Thyroid gland (tissue), 4 donors: Measurements from ENCODE around the gene GRB7. TPM values are rescaled to one million over a fixed set of nuclear protein-coding genes. Genes with fewer than 3 reads are reported as not detected.
A peak's percentile ranks its signal among the peaks of the same experiment; 100 is the strongest.
"Not testable (repeated sequence)": the region's sequence is repeated elsewhere in the genome, so short reads cannot be mapped to it uniquely, and the experiment has no call there.

ENCODE experiments used
- DNase-seq, 2 donors: peaks; one replicate each; pipeline ENCODE4 v3.0.0-alpha.2; 2019
- H3K27ac ChIP-seq, 3 donors: fragments of 200-600 bp; sonication (generic); 1 replicate in 2 of 3; 2 replicates in 1 of 3; pipeline ENCODE4 v1.5.1; 2016 to 2019; ENCODE audit warnings: mild to moderate bottlenecking in 1 of 3, moderate library complexity in 1 of 3
- H3K27me3 ChIP-seq: fragments of 200-600 bp; sonication (generic); one replicate; pipeline ENCODE4 v1.5.1; 2019
- H3K36me3 ChIP-seq, 2 donors: fragments of 200-600 bp; sonication (generic); one replicate each; pipeline ENCODE4 v1.5.1; 2016 to 2019
- H3K4me1 ChIP-seq, 2 donors: fragments of 200-600 bp; sonication (generic); one replicate each; pipeline ENCODE4 v1.5.1; 2017 to 2019
- H3K4me3 ChIP-seq, 3 donors: fragments of 200-600 bp; sonication (generic); replicated peaks in 1 of 3; 1 replicate in 2 of 3; 2 replicates in 1 of 3; pipeline ENCODE4 v1.5.1; 2016; ENCODE audit warnings: mild to moderate bottlenecking in 1 of 3
- H3K9me3 ChIP-seq: fragments of 200-600 bp; sonication (generic); one replicate; pipeline ENCODE4 v1.5.1; 2017
- POLR2A ChIP-seq, 2 donors: fragments of 450-650 bp; IDR thresholded peaks; one replicate each; pipeline ENCODE4 v1.6.1; 2017; ENCODE audit warnings: antibody characterized with exemption in 2 of 2, mild to moderate bottlenecking in 2 of 2, moderate library complexity in 1 of 2
- WGBS, 2 donors: methylation state at CpG; one replicate each; pipeline ENCODE4 v1.1.5; 2017; 5-methylcytosine and 5-hydroxymethylcytosine counted together
- intact Hi-C: fragments of 100-400 bp; cut with DNase I; formaldehyde crosslinking; loops from one replicate; pipeline ENCODE4 v1.15.1; 2023
- total RNA-seq, 4 donors: library from RNA; depleted of rRNA; stranded (reverse); fragments of >200 nt; gene quantifications; one replicate each; pipeline ENCODE4 v1.2.3, GENCODE V29; 2016
- TF ChIP-seq, protein P1 (sequence below), 6 experiments: fragments of 200-600 bp in 3 of 6; fragments of 450-650 bp in 3 of 6; sonication (generic) in 3 of 6; IDR thresholded peaks; one replicate each; pipeline ENCODE4 v1.5.1; 2016 to 2019; ENCODE audit warnings: antibody characterized with exemption in 6 of 6, mild to moderate bottlenecking in 2 of 6, inconsistent platforms in 1 of 6, moderate library complexity in 1 of 6

GRB7 gene
- total RNA-seq, 4 donors from 2014 or later = 7.1 to 14.0 (median 8.7) TPM

- DNase-seq = no peak
- Histone ChIP-seq H3K9me3 (no peaks in the 10 kb centered on the region), H3K4me3 (no peak overlapping the region), H3K4me1 (peaks cover 14 to 16% of the 10 kb centered on the region in 2 donors), H3K27ac (no peak overlapping the region), H3K36me3 (peaks cover 0 to 14% of the 10 kb centered on the region in 2 donors), H3K27me3 (no peaks in the 10 kb centered on the region)
- WGBS, 2 donors = 86 to 92% methylated on average over 5 to 6 of the region's 7 CpGs
- TF ChIP-seq, protein P1, sequence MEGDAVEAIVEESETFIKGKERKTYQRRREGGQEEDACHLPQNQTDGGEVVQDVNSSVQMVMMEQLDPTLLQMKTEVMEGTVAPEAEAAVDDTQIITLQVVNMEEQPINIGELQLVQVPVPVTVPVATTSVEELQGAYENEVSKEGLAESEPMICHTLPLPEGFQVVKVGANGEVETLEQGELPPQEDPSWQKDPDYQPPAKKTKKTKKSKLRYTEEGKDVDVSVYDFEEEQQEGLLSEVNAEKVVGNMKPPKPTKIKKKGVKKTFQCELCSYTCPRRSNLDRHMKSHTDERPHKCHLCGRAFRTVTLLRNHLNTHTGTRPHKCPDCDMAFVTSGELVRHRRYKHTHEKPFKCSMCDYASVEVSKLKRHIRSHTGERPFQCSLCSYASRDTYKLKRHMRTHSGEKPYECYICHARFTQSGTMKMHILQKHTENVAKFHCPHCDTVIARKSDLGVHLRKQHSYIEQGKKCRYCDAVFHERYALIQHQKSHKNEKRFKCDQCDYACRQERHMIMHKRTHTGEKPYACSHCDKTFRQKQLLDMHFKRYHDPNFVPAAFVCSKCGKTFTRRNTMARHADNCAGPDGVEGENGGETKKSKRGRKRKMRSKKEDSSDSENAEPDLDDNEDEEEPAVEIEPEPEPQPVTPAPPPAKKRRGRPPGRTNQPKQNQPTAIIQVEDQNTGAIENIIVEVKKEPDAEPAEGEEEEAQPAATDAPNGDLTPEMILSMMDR (IDR thresholded peaks at IDR 0.05) = no peak
- no peak for TF ChIP-seq POLR2A (IDR thresholded peaks at IDR 0.05)
- intact Hi-C loops = no loop called here
These were observed 8.4 kb downstream of the GRB7 start for GRCh38 chr17:39746145-39746461.

DNA sequence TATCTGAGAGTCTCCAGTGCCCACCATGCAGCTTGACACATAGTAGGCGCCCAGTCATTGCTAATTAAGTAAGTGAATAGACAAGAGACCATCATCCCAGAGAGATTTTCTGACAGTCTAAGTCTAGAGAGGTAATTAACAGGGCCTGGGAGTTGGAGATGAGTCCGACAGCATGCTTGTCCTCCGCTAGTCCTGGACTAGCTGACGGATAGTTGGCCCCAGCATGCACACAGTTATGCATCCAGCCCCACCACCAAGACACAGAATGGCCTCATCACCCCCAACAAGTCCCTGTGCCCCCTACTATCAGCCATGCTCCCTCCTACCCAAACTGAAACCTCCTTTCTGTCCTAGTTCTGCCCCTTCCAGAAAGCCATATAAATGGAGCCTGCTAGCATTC lies 10.0 kb downstream of the GRB7 start:
- intact Hi-C loops = no loop called here
- no peaks in the 10 kb centered on the region for H3K27me3 ChIP-seq
- H3K4me3 ChIP-seq = no peak overlapping the region
- H3K27ac ChIP-seq = no peak overlapping the region
- H3K9me3 ChIP-seq = no peaks in the 10 kb centered on the region
- H3K36me3 ChIP-seq = peaks cover 0 to 14% of the 10 kb centered on the region in 2 donors
- H3K4me1 ChIP-seq = peaks cover 21 to 26% of the 10 kb centered on the region in 2 donors
- no peak for DNase-seq
- WGBS, 2 donors = 96 to 97% methylated on average over 3 to 4 of the region's 4 CpGs
- TF ChIP-seq, protein P1 (IDR thresholded peaks at IDR 0.05) = no peak
- TF ChIP-seq POLR2A (IDR thresholded peaks at IDR 0.05) = no peak

DNA sequence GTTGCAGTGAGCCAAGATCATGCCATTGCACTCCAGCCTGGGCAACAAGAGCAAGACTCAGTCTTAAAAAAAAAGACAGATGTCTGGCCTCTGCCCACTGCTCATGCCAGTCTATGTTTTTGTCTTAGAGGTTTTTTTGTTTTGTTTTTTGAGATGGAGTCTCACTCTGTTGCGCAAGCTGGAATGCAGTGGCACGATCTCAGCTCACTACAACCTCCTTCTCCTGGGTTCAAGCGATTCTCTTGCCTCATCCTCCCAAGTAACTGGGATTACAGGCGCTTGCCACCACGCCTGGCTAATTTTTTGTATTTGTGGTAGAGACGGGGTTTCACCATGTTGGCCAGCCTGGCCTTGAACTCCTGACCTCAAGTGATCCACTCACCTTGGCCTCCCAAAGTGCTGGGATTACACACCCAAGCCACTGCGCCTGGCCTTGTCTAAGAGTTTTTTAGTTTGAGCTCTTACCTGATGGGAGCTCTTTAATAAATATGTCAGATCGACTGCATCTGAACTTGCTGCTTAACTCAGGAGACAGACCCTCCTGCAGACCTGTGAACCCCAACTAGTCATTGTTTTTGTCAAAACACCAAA lies 10.8 kb downstream of the GRB7 start:
- intact Hi-C loops, H3K9me3 ChIP-seq, H3K4me3 ChIP-seq, H3K27ac ChIP-seq, DNase-seq, H3K27me3 ChIP-seq: not testable (repeated sequence)
- Histone ChIP-seq H3K36me3 (peaks cover 0 to 14% of the 10 kb centered on the region in 2 donors), H3K4me1 (peaks cover 25 to 33% of the 10 kb centered on the region in 2 donors)
- WGBS, 2 donors = 92 to 94% methylated on average over 8 of the region's 8 CpGs

DNA sequence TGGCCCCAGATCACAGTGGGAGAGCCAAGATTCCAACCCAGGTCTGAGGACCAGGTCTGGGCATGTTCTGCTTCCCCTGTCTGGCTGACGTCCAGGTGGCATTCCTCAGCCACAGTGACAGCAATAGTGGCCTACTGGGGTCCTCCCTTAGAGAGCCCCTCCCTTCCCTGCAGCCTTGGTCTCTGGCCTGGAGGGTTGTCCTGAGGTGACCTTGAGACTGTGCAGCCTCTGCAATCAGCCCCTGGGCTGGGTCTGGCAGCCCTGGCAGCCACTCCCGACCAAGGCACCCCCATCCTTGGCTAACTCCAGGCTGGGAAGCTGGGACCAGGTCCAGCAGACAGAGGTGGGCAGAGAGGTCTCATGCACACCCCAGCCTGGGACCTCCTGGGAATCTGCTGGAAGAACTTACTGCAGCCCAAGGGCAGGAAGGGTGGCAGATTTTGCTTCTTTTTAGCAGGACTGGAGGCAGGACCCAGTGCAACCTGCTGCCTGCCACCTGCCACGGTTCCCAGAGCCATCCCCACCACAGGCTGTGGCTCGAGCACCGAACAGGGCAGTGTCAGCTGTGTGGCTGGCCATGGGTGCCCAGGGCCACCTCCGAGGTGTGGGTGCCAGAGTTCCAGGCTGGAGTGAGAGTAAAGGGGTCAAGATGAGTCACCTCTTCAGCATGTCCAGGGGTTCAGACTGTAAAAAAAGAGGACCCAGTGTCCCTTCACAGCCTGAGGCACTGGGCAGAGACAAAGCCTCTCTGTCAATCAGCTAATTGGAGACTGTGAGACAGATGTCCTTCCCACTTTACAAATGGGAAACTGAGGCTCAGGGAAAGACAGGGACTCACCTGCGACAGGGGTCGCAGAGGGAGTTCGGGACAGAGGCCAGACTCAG lies 12.6 kb downstream of the GRB7 start:
- peak overlapping the region; percentile 54 to 68 (median 59) for H3K27ac ChIP-seq
- no peak overlapping the region for H3K4me3 ChIP-seq
- intact Hi-C loops = loop anchor here (5.0 kb wide), 1 partner anchor 128 kb away; no protein-coding TSS in a partner anchor
- no peak for TF ChIP-seq POLR2A (IDR thresholded peaks at IDR 0.05)
- TF ChIP-seq, protein P1 (IDR thresholded peaks at IDR 0.05) = no peak
- WGBS, 2 donors = 60 to 63% methylated on average over 4 to 8 of the region's 9 CpGs
- H3K27me3 ChIP-seq = no peaks in the 10 kb centered on the region
- peak; percentile 88 to 93 for DNase-seq
- peaks cover 0 to 3% of the 10 kb centered on the region in 2 donors for H3K36me3 ChIP-seq
- peaks cover 26 to 43% of the 10 kb centered on the region in 2 donors for H3K4me1 ChIP-seq
- H3K9me3 ChIP-seq = no peaks in the 10 kb centered on the region

GRCh38 chr17:39751016-39751543 lies 13.3 kb downstream of the GRB7 start:
- Histone ChIP-seq H3K4me3 (no peak overlapping the region), H3K9me3 (no peaks in the 10 kb centered on the region), H3K36me3 (no peaks in the 10 kb centered on the region), H3K27me3 (no peaks in the 10 kb centered on the region), H3K4me1 (peaks cover 26 to 43% of the 10 kb centered on the region in 2 donors), H3K27ac (peak overlapping the region; percentile 54 to 68 (median 59))
- intact Hi-C loops = loop anchor here (5.0 kb wide), 1 partner anchor 129 kb away; no protein-coding TSS in a partner anchor
- TF ChIP-seq, protein P1 (IDR thresholded peaks at IDR 0.05) = no peak
- no peak for TF ChIP-seq POLR2A (IDR thresholded peaks at IDR 0.05)
- 81 to 84% methylated on average over 5 of the region's 5 CpGs for WGBS, 2 donors
- no peak for DNase-seq
